Right atrium auricular region (tissue), 2 donors: ENCODE results near the gene CYFIP2. TPM values are rescaled to one million over a fixed set of nuclear protein-coding genes. Genes with fewer than 3 reads are reported as not detected.
A peak's percentile ranks its signal among the peaks of the same experiment; 100 is the strongest.

Source experiments
- DNase-seq: peaks from one replicate; pipeline ENCODE4 v3.0.0-alpha.2; 2019; ENCODE audit warnings: low spot score
- H3K27ac ChIP-seq, 2 donors: fragments of 200-600 bp; sonication (generic); 1 replicate in 1 of 2; 2 replicates in 1 of 2; pipeline ENCODE4 v1.5.1; 2016 to 2019
- H3K27me3 ChIP-seq, 2 donors: fragments of 200-600 bp; sonication (generic); one replicate each; pipeline versions ENCODE4 v1.5.1 to v1.6.0; 2017 to 2019
- H3K36me3 ChIP-seq: fragments of 200-600 bp; sonication (generic); one replicate; pipeline ENCODE4 v1.5.1; 2016
- H3K4me1 ChIP-seq, 2 donors: fragments of 200-600 bp; sonication (generic); one replicate each; pipeline versions ENCODE4 v1.5.1 to v1.6.0; 2017 to 2019
- H3K4me3 ChIP-seq, 2 donors: fragments of 200-600 bp; sonication (generic); 1 replicate in 1 of 2; 2 replicates in 1 of 2; pipeline ENCODE4 v1.5.1; 2017 to 2019; ENCODE audit warnings: mild to moderate bottlenecking in 1 of 2, moderate library complexity in 1 of 2
- H3K9me3 ChIP-seq, 2 donors: fragments of 200-600 bp; sonication (generic); one replicate each; pipeline ENCODE4 v1.5.1; 2019
- CTCF ChIP-seq, 2 donors: fragments of 200-600 bp; sonication (generic); IDR thresholded peaks; one replicate each; pipeline ENCODE4 v1.5.1; 2019; ENCODE audit warnings: antibody characterized with exemption in 2 of 2
- total RNA-seq, 2 donors: library from RNA; depleted of rRNA; stranded (reverse); fragments of >200 nt; gene quantifications; one replicate each; pipeline ENCODE4 v1.1.0, GENCODE V29; 2016

The CYFIP2 gene
- 10 to 100 TPM; 51.5 to 55.4 TPM for total RNA-seq

GRCh38 chr5:157265714-157266285, at the start of gene CYFIP2:
Gene CYFIP2, plus strand, starts transcription at chr5:157266123. Its CDS starts 19,239 bp downstream, at chr5:157285362.
- no peaks in the 10 kb centered on the region for H3K27me3 ChIP-seq
- H3K27ac ChIP-seq: peak within 1 kb of the TSS; percentile 66 to 87
- no peaks in the 10 kb centered on the region for H3K9me3 ChIP-seq
- no peak for DNase-seq
- no peaks in the 10 kb centered on the region for H3K36me3 ChIP-seq
- peak within 1 kb of the TSS; percentile 67 to 78 for H3K4me3 ChIP-seq
- peaks cover 0 to 28% of the 10 kb centered on the region in 2 donors for H3K4me1 ChIP-seq
- TF ChIP-seq CTCF (IDR thresholded peaks at IDR 0.05): no peak

DNA sequence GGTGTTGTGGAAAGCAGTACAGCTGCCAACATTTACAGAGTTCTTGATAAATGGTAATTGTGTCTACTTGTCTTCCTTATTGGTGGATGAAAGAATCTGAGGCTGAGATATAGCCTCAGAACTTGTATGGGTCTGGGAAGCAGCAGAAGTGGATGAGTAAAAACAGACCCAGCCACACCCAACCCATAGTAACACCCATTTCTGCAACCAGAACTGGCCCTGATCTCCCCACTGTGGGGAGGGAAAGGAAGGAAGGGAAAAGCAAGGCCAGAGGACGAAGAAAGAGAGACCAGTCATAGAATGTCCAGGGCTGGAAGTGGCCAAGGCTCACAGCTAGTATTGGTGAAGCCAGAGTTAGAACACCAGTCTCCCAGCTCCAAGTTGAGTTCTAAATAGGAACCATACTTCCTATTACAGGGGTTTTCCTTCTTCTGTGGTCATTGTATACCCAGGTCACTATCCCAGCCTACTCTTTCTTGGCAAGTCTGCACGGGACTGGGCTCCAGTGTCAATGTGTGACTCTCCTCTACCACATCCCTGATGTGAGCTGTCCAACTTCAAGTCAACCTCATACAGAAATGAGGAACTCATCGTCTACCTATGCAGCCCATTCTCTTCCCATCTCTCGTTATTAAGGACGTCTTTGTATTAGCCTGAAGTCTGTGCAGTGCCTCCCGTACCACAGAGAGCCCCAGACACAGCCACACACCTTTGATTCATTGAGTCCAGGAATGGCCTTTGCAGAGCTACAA, 49.4 kb upstream of the CYFIP2 start:
- Histone ChIP-seq H3K4me1 (peaks cover 0 to 14% of the 10 kb centered on the region in 2 donors), H3K36me3 (no peaks in the 10 kb centered on the region), H3K9me3 (no peaks in the 10 kb centered on the region), H3K4me3 (no peak overlapping the region), H3K27me3 (no peaks in the 10 kb centered on the region), H3K27ac (no peak overlapping the region)
- DNase-seq: no peak
- no peak for TF ChIP-seq CTCF (IDR thresholded peaks at IDR 0.05)

DNA sequence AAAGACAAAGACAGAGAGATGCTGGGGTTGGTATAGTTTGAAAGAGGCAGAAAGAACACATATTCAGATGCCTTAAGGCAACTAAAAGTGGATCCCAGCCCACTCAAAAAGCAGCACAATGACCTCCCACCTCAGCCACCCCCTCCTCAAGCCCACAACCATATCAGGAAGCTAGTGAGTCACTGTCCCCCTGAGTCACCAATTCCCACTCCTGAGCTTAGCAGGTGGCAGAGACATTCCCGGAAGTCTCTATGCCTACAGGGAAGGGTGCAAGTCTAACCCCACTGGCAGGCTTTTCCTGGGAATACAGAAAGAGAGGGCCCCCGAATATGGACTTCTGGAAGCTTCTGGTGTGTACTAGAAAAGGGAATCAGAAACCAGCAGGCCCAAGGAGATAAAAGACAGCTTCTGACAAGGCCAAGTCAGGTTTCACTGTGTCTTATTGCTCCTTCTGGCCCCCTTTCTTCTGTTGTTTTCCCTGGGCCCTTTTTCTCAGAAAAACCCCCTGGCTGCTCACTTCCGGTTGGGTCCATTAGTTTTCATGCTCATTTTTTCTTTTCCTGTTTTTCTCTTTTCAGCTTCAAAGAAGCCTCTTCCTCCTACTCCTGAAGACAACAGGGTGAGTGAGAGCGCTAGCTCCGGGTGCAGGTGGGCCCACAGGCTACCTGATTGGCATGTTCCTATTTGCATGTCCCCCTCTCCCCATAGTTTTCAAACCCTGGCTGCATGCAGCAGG, 48.5 kb upstream of the CYFIP2 start:
- no peak for TF ChIP-seq CTCF (IDR thresholded peaks at IDR 0.05)
- Histone ChIP-seq H3K4me1 (peaks cover 0 to 14% of the 10 kb centered on the region in 2 donors), H3K27ac (no peak overlapping the region)

DNA sequence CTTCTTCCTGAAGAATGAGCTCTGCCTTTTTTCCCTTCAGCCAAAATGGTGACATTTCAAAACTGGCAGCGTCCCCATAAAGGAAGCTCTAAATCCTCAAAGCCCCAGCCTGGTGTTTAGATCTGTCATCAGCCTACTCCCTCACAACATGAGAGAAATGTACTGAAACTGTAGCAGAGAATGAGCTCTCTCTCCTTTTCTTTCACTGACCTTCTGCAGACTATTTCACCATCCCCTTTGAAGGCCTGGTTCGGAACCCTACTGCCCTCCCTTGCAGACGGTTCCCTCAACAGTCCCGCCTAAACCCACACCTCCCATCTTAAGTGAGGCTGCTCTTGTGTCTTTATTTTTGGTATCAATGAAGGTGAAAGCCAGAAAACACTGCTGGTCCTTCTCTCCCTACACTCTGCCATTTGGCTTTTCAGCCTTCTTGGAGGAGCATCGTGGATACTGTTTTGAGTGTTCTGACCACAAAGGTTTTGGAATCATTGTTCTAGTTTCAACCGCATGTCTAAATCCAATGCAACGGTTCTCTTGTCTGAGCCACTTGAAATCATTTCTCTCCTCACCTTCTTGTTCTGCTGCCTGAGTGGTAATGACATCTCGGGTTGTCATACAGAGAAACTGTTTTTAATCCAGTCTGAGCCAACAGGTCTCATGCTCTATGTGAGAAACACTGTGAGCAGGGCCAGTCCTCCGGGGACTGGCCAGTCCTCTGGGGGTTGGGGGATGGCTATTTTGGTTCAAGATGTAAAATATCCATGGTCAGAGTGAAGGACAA, 46.2 kb upstream of the CYFIP2 start:
- TF ChIP-seq CTCF (IDR thresholded peaks at IDR 0.05): no peak
- DNase-seq: no peak
- Histone ChIP-seq H3K27ac (peak overlapping the region; percentile 52 to 63), H3K4me1 (peaks cover 0 to 14% of the 10 kb centered on the region in 2 donors), H3K27me3 (no peaks in the 10 kb centered on the region), H3K36me3 (no peaks in the 10 kb centered on the region), H3K9me3 (no peaks in the 10 kb centered on the region), H3K4me3 (no peak overlapping the region)

More for the DNA sequence above, 48.5 kb upstream of the CYFIP2 start:
- no peaks in the 10 kb centered on the region for H3K9me3 ChIP-seq
- no peak for DNase-seq
- no peaks in the 10 kb centered on the region for H3K27me3 ChIP-seq
- H3K4me3 ChIP-seq: no peak overlapping the region
- no peaks in the 10 kb centered on the region for H3K36me3 ChIP-seq

GRCh38 chr5:157221959-157222358, 44.0 kb upstream of the CYFIP2 start:
- no peaks in the 10 kb centered on the region for H3K9me3 ChIP-seq
- H3K27me3 ChIP-seq: no peaks in the 10 kb centered on the region
- no peak overlapping the region for H3K4me3 ChIP-seq
- H3K4me1 ChIP-seq: peaks cover 0 to 14% of the 10 kb centered on the region in 2 donors
- no peak for TF ChIP-seq CTCF (IDR thresholded peaks at IDR 0.05)
- no peak for DNase-seq
- no peak overlapping the region for H3K27ac ChIP-seq
- H3K36me3 ChIP-seq: no peaks in the 10 kb centered on the region
